Measurements from ENCODE around the gene CDK19. TPM values are rescaled to one million over a fixed set of nuclear protein-coding genes. Genes with fewer than 3 reads are reported as not detected.

CDK19 gene
- total RNA-seq, 1 donor, result 15.6 TPM

DNA sequence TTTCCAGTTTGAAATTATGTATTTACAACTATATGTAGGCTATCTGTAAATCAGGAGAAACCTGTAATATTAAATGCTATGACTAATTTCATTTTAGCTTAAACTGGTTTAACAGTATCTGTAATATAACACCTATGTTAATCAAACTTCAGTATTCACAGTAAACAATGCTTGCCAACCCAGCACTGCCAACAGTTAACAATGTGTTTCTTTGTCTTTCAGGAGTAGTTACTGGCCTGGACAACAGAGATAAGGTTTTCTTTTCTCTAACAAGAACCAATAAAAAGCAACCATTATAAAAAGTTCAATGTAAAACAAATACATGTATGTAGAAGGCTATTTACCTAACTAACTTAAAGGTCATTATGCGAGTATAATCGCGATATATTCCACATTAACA is 158.8 kb downstream of the CDK19 start:
- DNase-seq (ENCODE audit: insufficient read length, low spot score, missing footprints), result no peak
- Histone ChIP-seq H2AFZ (ENCODE audit: low read length) (no peak overlapping the region), H4K20me1 (ENCODE audit: insufficient read depth, low read length) (no peaks in the 10 kb centered on the region), H3K4me1 (ENCODE audit: insufficient read depth, low read length) (no peaks in the 10 kb centered on the region), H3K79me2 (ENCODE audit: insufficient read depth, low read length) (no peaks in the 10 kb centered on the region), H3K4me3 (ENCODE audit: insufficient read depth, low read length) (no peak overlapping the region), H3K27ac (ENCODE audit: low read depth, low read length) (no peak overlapping the region), H3K9me3 (ENCODE audit: low read depth, low read length) (no peaks in the 10 kb centered on the region), H3K4me2 (ENCODE audit: insufficient read depth, low read length) (no peak overlapping the region), H3K36me3 (ENCODE audit: insufficient read depth, low read length) (no peaks in the 10 kb centered on the region), H3K27me3 (ENCODE audit: insufficient read depth, low read length) (no peaks in the 10 kb centered on the region)
- TF ChIP-seq, protein P1, sequence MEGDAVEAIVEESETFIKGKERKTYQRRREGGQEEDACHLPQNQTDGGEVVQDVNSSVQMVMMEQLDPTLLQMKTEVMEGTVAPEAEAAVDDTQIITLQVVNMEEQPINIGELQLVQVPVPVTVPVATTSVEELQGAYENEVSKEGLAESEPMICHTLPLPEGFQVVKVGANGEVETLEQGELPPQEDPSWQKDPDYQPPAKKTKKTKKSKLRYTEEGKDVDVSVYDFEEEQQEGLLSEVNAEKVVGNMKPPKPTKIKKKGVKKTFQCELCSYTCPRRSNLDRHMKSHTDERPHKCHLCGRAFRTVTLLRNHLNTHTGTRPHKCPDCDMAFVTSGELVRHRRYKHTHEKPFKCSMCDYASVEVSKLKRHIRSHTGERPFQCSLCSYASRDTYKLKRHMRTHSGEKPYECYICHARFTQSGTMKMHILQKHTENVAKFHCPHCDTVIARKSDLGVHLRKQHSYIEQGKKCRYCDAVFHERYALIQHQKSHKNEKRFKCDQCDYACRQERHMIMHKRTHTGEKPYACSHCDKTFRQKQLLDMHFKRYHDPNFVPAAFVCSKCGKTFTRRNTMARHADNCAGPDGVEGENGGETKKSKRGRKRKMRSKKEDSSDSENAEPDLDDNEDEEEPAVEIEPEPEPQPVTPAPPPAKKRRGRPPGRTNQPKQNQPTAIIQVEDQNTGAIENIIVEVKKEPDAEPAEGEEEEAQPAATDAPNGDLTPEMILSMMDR (IDR thresholded peaks at IDR 0.05; ENCODE audit: extremely low read depth, low read depth, low read length), result no peak

DNA sequence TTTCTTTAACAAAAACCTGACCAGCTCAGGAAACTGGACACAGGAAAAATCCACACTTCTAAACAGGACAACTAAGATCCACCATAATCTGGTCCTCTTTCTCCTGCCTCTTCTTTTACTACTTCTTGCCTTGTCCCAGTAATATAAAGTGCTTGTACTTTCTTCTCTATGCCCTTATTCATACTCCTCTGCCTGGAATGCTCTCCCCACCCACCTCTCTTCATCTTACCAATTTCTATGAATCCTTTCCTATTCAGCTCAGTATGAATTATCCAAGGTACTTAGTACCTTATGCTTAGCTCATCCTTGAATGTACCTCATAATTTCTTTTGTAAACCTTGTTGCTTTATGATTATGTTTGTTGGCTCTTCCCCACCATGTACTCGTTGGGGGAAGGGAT is 159.4 kb downstream of the CDK19 start:
- Histone ChIP-seq H3K4me2 (ENCODE audit: insufficient read depth, low read length) (no peak overlapping the region), H3K27ac (ENCODE audit: low read depth, low read length) (no peak overlapping the region), H4K20me1 (ENCODE audit: insufficient read depth, low read length) (no peaks in the 10 kb centered on the region), H2AFZ (ENCODE audit: low read length) (no peak overlapping the region), H3K36me3 (ENCODE audit: insufficient read depth, low read length) (no peaks in the 10 kb centered on the region), H3K79me2 (ENCODE audit: insufficient read depth, low read length) (no peaks in the 10 kb centered on the region), H3K27me3 (ENCODE audit: insufficient read depth, low read length) (no peaks in the 10 kb centered on the region), H3K4me3 (ENCODE audit: insufficient read depth, low read length) (no peak overlapping the region), H3K4me1 (ENCODE audit: insufficient read depth, low read length) (no peaks in the 10 kb centered on the region), H3K9me3 (ENCODE audit: low read depth, low read length) (no peaks in the 10 kb centered on the region)
- TF ChIP-seq, protein P1 (IDR thresholded peaks at IDR 0.05; ENCODE audit: extremely low read depth, low read depth, low read length), result no peak
- DNase-seq (ENCODE audit: insufficient read length, low spot score, missing footprints), result no peak

DNA sequence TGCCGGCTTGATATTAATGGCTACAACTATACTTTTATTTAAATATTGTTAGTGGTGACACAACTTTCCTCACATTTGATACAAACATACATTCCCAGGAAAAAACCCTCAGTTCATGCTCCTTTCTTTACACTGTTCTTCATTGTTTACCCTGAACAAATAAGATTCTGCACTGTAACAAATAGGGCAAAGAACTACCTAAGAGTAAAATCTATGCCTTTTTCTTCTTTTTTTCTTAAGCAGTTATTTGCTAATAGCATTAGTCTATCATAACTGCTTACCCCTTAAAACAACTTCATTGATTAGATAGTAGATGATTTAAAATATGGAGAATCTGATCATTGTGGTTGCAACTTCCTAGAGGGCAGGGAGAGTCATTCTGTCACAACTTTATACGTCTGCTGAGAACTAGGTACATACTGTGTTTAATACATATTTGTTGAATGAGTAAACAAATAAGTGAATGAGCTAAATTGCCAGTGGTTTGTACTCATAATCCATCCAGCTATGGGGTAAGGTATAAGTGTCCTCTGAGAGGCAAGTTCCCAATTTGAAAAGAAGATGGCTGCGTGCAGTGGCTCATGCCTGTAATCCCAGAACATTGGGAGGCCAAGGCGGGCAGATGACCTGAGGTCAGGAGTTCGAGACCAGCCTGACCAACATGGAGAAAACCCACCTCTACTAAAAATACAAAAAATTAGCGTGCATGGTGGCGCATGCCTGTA is 161.0 kb downstream of the CDK19 start:
- no peaks in the 10 kb centered on the region for H3K4me1 ChIP-seq (ENCODE audit: insufficient read depth, low read length)
- no peaks in the 10 kb centered on the region for H3K27me3 ChIP-seq (ENCODE audit: insufficient read depth, low read length)
- no peak overlapping the region for H3K4me3 ChIP-seq (ENCODE audit: insufficient read depth, low read length)
- no peak overlapping the region for H3K27ac ChIP-seq (ENCODE audit: low read depth, low read length)
- H4K20me1 ChIP-seq (ENCODE audit: insufficient read depth, low read length), result no peaks in the 10 kb centered on the region
- TF ChIP-seq, protein P1 (IDR thresholded peaks at IDR 0.05; ENCODE audit: extremely low read depth, low read depth, low read length), result no peak
- no peaks in the 10 kb centered on the region for H3K79me2 ChIP-seq (ENCODE audit: insufficient read depth, low read length)
- H2AFZ ChIP-seq (ENCODE audit: low read length), result no peak overlapping the region
- no peak overlapping the region for H3K4me2 ChIP-seq (ENCODE audit: insufficient read depth, low read length)
- H3K9me3 ChIP-seq (ENCODE audit: low read depth, low read length), result no peaks in the 10 kb centered on the region
- DNase-seq (ENCODE audit: insufficient read length, low spot score, missing footprints), result no peak
- H3K36me3 ChIP-seq (ENCODE audit: insufficient read depth, low read length), result no peaks in the 10 kb centered on the region

DNA sequence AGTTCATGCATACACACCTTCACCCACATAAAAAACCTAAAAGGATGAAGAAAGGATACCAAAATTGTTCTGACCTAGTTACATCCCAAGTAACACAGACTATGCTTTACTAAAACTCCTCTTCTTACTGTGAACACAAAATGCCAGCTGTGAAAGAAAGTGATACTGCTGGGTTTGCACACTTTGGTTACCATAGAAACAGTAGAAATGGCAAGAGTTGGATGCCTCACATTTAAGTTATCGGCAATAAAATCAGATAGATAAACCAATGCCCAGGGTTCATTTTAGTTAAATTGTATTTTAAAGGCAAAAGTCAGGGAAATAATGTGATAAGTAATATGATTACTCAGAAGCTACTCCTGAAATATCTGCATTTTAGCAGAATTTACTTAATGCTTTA is 161.9 kb downstream of the CDK19 start:
- H3K4me1 ChIP-seq (ENCODE audit: insufficient read depth, low read length), result no peaks in the 10 kb centered on the region
- DNase-seq (ENCODE audit: insufficient read length, low spot score, missing footprints), result no peak
- no peaks in the 10 kb centered on the region for H4K20me1 ChIP-seq (ENCODE audit: insufficient read depth, low read length)
- no peaks in the 10 kb centered on the region for H3K9me3 ChIP-seq (ENCODE audit: low read depth, low read length)
- no peaks in the 10 kb centered on the region for H3K79me2 ChIP-seq (ENCODE audit: insufficient read depth, low read length)
- H3K4me3 ChIP-seq (ENCODE audit: insufficient read depth, low read length), result no peak overlapping the region
- TF ChIP-seq, protein P1 (IDR thresholded peaks at IDR 0.05; ENCODE audit: extremely low read depth, low read depth, low read length), result no peak
- H3K4me2 ChIP-seq (ENCODE audit: insufficient read depth, low read length), result no peak overlapping the region
- no peaks in the 10 kb centered on the region for H3K27me3 ChIP-seq (ENCODE audit: insufficient read depth, low read length)
- no peak overlapping the region for H2AFZ ChIP-seq (ENCODE audit: low read length)
- no peak overlapping the region for H3K27ac ChIP-seq (ENCODE audit: low read depth, low read length)
- H3K36me3 ChIP-seq (ENCODE audit: insufficient read depth, low read length), result no peaks in the 10 kb centered on the region
